Measurements from ENCODE around the gene ACTR10. TPM values are rescaled to one million over a fixed set of nuclear protein-coding genes. Genes with fewer than 3 reads are reported as not detected.

Gene ACTR10
- polyA plus RNA-seq, 1 donor = 68.1 TPM

DNA sequence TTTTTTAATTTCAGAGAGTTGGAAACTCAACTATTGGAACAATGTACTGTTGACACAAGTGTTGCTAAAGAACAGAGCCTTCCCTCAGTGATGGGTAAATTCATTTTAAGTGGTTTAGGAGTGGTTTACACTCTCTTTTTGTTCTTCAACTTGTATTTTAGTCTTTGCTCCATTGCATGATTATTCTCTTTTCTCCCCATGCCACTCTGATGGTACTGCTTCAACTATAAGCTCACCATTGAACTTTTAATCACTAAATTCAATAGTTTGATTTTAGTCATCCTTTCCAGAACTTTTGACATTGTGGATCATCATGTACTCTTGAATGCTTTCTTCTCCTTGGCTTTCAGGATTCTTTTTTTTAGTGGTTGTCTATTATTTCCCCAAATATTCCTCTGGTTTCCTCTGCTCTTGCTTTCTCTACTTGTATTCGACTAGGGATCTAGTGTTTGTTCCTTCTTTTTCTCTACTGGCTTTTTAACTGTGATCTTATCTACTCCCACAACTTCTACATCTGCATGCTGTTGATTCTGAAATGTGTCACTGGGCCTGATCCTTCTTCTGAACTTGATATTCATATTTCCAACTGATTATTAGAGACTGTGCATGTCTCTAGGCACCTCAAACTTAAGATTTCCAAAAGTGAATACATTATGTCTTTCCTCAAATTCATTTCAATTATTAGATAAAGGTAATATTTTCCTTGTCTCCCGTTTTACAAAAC is 15.4 kb downstream of the ACTR10 start:
- H3K36me3 ChIP-seq (ENCODE audit: control insufficient read depth, insufficient read depth, low read length) = peaks cover 34% of the 10 kb centered on the region
- H3K4me1 ChIP-seq (ENCODE audit: control insufficient read depth, insufficient read depth, low read length) = no peaks in the 10 kb centered on the region
- H3K9me3 ChIP-seq (ENCODE audit: control insufficient read depth, low read depth, low read length) = no peaks in the 10 kb centered on the region
- H3K4me3 ChIP-seq (ENCODE audit: low read length) = no peak overlapping the region
- no peaks in the 10 kb centered on the region for H3K27me3 ChIP-seq (ENCODE audit: control insufficient read depth, insufficient read depth, low read length)
- DNase-seq = no peak
- no peak overlapping the region for H3K27ac ChIP-seq (ENCODE audit: low read length)
- 100% methylated on average over 2 of the region's 2 CpGs for WGBS (ENCODE audit: insufficient coverage, low lambda C conversion rate)

GRCh38 chr14:58216544-58216943 is 16.6 kb downstream of the ACTR10 start:
- Histone ChIP-seq H3K27ac (ENCODE audit: low read length) (no peak overlapping the region), H3K9me3 (ENCODE audit: control insufficient read depth, low read depth, low read length) (no peaks in the 10 kb centered on the region), H3K36me3 (ENCODE audit: control insufficient read depth, insufficient read depth, low read length) (peaks cover 35% of the 10 kb centered on the region), H3K4me3 (ENCODE audit: low read length) (no peak overlapping the region), H3K4me1 (ENCODE audit: control insufficient read depth, insufficient read depth, low read length) (no peaks in the 10 kb centered on the region), H3K27me3 (ENCODE audit: control insufficient read depth, insufficient read depth, low read length) (no peaks in the 10 kb centered on the region)
- 71% methylated on average over 2 of the region's 2 CpGs for WGBS (ENCODE audit: insufficient coverage, low lambda C conversion rate)
- no peak for DNase-seq

- no peaks in the 10 kb centered on the region for H3K27me3 ChIP-seq (ENCODE audit: control insufficient read depth, insufficient read depth, low read length)
- peaks cover 25% of the 10 kb centered on the region for H3K36me3 ChIP-seq (ENCODE audit: control insufficient read depth, insufficient read depth, low read length)
- H3K4me3 ChIP-seq (ENCODE audit: low read length) = no peak overlapping the region
- no CpG with 5 or more reads among the region's 5 CpGs for WGBS (ENCODE audit: insufficient coverage, low lambda C conversion rate)
- no peak overlapping the region for H3K27ac ChIP-seq (ENCODE audit: low read length)
- no peaks in the 10 kb centered on the region for H3K9me3 ChIP-seq (ENCODE audit: control insufficient read depth, low read depth, low read length)
- DNase-seq = no peak
- H3K4me1 ChIP-seq (ENCODE audit: control insufficient read depth, insufficient read depth, low read length) = no peaks in the 10 kb centered on the region
Observed at GRCh38 chr14:58227096-58227819, 27.3 kb downstream of the ACTR10 start.

DNA sequence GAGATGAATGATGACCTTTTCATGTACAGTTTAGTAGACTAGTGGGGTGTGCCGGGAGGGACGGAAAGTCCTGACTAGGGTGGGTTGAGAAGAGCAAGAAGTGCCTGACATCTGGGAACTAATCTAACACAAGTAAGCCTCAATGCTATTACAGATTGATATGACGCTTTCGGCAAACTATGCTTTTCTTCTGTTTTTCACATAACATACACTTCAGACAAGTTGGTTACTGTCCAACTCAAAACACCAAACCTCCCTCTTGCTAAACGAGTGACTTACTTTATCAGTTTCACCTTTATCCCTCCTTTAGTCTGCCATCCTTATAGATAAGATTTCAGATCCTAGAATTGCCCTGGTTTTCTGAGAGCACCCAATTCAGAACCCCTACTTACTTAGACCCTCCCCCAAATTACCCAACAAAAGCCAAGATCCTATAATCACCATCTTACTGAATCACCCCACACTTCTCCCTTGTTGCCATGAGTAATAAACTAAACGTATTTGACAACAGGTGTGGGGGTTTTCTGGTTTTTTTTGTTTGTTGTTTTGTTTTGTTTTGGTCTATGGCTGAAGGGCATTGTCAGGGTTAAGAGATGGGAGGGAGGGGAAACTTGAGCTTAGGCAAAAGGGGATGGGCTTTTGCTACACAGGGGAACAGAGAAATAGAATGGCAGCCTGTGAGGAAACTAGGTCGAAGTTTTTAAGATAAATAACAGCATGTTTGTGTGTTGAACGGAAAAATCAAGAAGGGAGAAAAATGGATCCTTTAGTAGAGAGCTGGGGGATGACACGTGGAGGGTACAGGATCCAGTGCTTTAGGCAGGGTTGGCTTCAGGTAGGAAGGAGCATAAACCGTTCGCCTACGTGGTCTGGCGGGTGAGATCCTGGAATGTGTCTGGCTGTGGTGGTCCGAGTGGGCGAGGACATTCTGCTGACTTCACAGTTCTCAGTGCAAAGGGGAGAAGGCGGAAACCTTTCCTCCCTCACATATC is 38.6 kb downstream of the ACTR10 start:
- 57% methylated on average over 6 of the region's 16 CpGs for WGBS (ENCODE audit: insufficient coverage, low lambda C conversion rate)
- peak in 1 of 2 donors; percentile 49 for DNase-seq
- Histone ChIP-seq H3K4me1 (ENCODE audit: control insufficient read depth, insufficient read depth, low read length) (peaks cover 2% of the 10 kb centered on the region), H3K27me3 (ENCODE audit: control insufficient read depth, insufficient read depth, low read length) (no peaks in the 10 kb centered on the region), H3K36me3 (ENCODE audit: control insufficient read depth, insufficient read depth, low read length) (peaks cover 4% of the 10 kb centered on the region), H3K9me3 (ENCODE audit: control insufficient read depth, low read depth, low read length) (no peaks in the 10 kb centered on the region), H3K4me3 (ENCODE audit: low read length) (peak overlapping the region; percentile 71), H3K27ac (ENCODE audit: low read length) (peak overlapping the region; percentile 63)

- peak overlapping the region; percentile 71 for H3K4me3 ChIP-seq (ENCODE audit: low read length)
- peaks cover 2% of the 10 kb centered on the region for H3K4me1 ChIP-seq (ENCODE audit: control insufficient read depth, insufficient read depth, low read length)
- no peaks in the 10 kb centered on the region for H3K36me3 ChIP-seq (ENCODE audit: control insufficient read depth, insufficient read depth, low read length)
- H3K9me3 ChIP-seq (ENCODE audit: control insufficient read depth, low read depth, low read length) = no peaks in the 10 kb centered on the region
- peak overlapping the region; percentile 63 for H3K27ac ChIP-seq (ENCODE audit: low read length)
- 8% methylated on average over 4 of the region's 23 CpGs for WGBS (ENCODE audit: insufficient coverage, low lambda C conversion rate)
- peak; percentile 48 to 69 for DNase-seq
- no peaks in the 10 kb centered on the region for H3K27me3 ChIP-seq (ENCODE audit: control insufficient read depth, insufficient read depth, low read length)
Observed at GRCh38 chr14:58239244-58240195, 39.6 kb downstream of the ACTR10 start.

- WGBS (ENCODE audit: insufficient coverage, low lambda C conversion rate) = 2% methylated on average over 9 of the region's 16 CpGs
- Histone ChIP-seq H3K36me3 (ENCODE audit: control insufficient read depth, insufficient read depth, low read length) (peaks cover 11% of the 10 kb centered on the region), H3K9me3 (ENCODE audit: control insufficient read depth, low read depth, low read length) (no peaks in the 10 kb centered on the region), H3K27ac (ENCODE audit: low read length) (peak overlapping the region; percentile 95), H3K27me3 (ENCODE audit: control insufficient read depth, insufficient read depth, low read length) (no peaks in the 10 kb centered on the region), H3K4me3 (ENCODE audit: low read length) (peak overlapping the region; percentile 80), H3K4me1 (ENCODE audit: control insufficient read depth, insufficient read depth, low read length) (peaks cover 7% of the 10 kb centered on the region)
- peak; percentile 13 to 78 for DNase-seq
Observed at GRCh38 chr14:58243790-58244555, 44.0 kb downstream of the ACTR10 start.

DNA sequence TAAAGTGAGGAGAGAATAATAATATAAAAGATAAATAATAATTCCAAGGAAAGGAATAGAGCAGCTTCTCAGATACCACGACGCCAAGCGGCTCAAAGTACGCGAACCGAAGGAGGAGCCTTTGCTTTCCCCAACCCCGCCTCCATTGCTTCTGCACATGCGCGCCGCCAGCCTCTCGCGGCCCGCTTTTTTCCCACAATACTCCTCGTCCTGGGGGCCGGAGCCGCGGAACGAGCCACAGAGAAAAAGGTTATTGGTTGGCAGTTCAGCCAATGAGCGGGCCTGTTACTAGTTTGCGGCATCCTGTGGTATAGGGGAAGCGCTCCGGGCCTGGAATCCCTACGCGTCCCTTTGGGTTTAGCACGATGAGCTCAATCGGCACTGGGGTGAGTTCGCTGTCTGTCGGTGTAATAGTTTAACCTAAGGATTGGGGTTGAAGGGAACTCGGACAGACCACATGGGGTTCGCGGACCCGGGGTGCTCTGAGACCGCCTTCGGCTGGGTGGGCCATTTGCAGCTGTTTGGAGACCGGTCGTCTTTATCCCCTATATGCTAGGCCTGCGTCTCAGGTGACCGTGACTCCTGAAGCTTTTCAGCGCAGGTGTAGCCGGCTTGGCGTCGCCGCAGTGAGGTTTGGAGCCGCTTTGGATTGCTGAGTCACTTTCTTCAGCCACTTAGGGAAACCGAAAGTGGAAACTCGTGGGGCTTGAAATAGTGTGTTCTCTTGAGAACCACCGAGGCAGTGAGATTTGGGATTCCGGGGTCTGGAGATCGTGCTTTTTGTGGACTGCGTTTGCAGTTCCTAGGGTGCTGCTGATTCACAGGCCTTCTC is 44.8 kb downstream of the ACTR10 start, which contains the start of gene PSMA3:
Gene PSMA3 (plus strand): TSS at position 288 of the 832 bp plus-strand sequence. CDS start 78 bp downstream, at position 366.
- Histone ChIP-seq H3K27me3 (ENCODE audit: control insufficient read depth, insufficient read depth, low read length) (no peaks in the 10 kb centered on the region), H3K27ac (ENCODE audit: low read length) (peak within 1 kb of the TSS; percentile 96), H3K4me3 (ENCODE audit: low read length) (peak within 1 kb of the TSS; percentile 80), H3K36me3 (ENCODE audit: control insufficient read depth, insufficient read depth, low read length) (peaks cover 17% of the 10 kb centered on the region), H3K4me1 (ENCODE audit: control insufficient read depth, insufficient read depth, low read length) (peaks cover 7% of the 10 kb centered on the region), H3K9me3 (ENCODE audit: control insufficient read depth, low read depth, low read length) (no peaks in the 10 kb centered on the region)
- WGBS (ENCODE audit: insufficient coverage, low lambda C conversion rate) = no CpG with 5 or more reads among the region's 50 CpGs
- peak; percentile 97 to 98 for DNase-seq

- Histone ChIP-seq H3K4me1 (ENCODE audit: control insufficient read depth, insufficient read depth, low read length) (peaks cover 7% of the 10 kb centered on the region), H3K36me3 (ENCODE audit: control insufficient read depth, insufficient read depth, low read length) (peaks cover 22% of the 10 kb centered on the region)
- 0% methylated on average over 2 of the region's 3 CpGs for WGBS (ENCODE audit: insufficient coverage, low lambda C conversion rate)
Observed at GRCh38 chr14:58245562-58245961, 45.6 kb downstream of the ACTR10 start.

More at GRCh38 chr14:58245562-58245961, 45.6 kb downstream of the ACTR10 start:
- Histone ChIP-seq H3K9me3 (ENCODE audit: control insufficient read depth, low read depth, low read length) (no peaks in the 10 kb centered on the region), H3K27ac (ENCODE audit: low read length) (peak overlapping the region; percentile 96), H3K27me3 (ENCODE audit: control insufficient read depth, insufficient read depth, low read length) (no peaks in the 10 kb centered on the region), H3K4me3 (ENCODE audit: low read length) (peak overlapping the region; percentile 80)
- no peak for DNase-seq
